HepG2 (cell line): ENCODE data around the gene IGF2BP1. TPM values are rescaled to one million over a fixed set of nuclear protein-coding genes. Genes with fewer than 3 reads are reported as not detected.

Source experiments
- ISL2 ChIP-seq: sonication (generic); formaldehyde crosslinking; IDR thresholded peaks from 2 replicates; pipeline ENCODE4 v1.5.0; 2020; ENCODE audit warnings: missing genetic modification reagents
- KAT8 ChIP-seq: IDR thresholded peaks from 2 replicates; pipeline ENCODE4 v1.6.1; 2016; ENCODE audit warnings: missing genetic modification reagents, missing compliant biosample characterization
- KLF16 ChIP-seq, 2 experiments: sonication (generic) in 1 of 2; formaldehyde crosslinking in 1 of 2; IDR thresholded peaks; 2 replicates each; pipeline versions ENCODE4 v1.6.1 to v1.8.0; 2016 to 2023; ENCODE audit warnings: missing genetic modification reagents in 2 of 2, missing compliant biosample characterization in 1 of 2
- RXRB ChIP-seq: IDR thresholded peaks from 2 replicates; pipeline ENCODE4 v1.6.1; 2016; ENCODE audit warnings: borderline replicate concordance, missing genetic modification reagents, missing compliant biosample characterization
- ZFP36L2 ChIP-seq: sonication (generic); formaldehyde crosslinking; IDR thresholded peaks from 2 replicates; pipeline ENCODE4 v1.4.0; 2020; ENCODE audit warnings: missing genetic modification reagents
- ZNF101 ChIP-seq: sonication (generic); formaldehyde crosslinking; IDR thresholded peaks from 2 replicates; pipeline ENCODE4 v1.4.0; 2020; ENCODE audit warnings: mild to moderate bottlenecking, low read depth, missing genetic modification reagents, borderline replicate concordance
- ZNF263 ChIP-seq: sonication (generic); formaldehyde crosslinking; IDR thresholded peaks from 2 replicates; pipeline ENCODE4 v1.4.0; 2020; ENCODE audit warnings: missing genetic modification reagents
- ZNF383 ChIP-seq: sonication (generic); formaldehyde crosslinking; IDR thresholded peaks from 2 replicates; pipeline ENCODE4 v1.4.0; 2020; ENCODE audit warnings: missing genetic modification reagents, mild to moderate bottlenecking, borderline replicate concordance
- ZNF460 ChIP-seq: sonication (generic); formaldehyde crosslinking; IDR thresholded peaks from 2 replicates; pipeline ENCODE4 v1.5.1; 2020; ENCODE audit warnings: missing genetic modification reagents, mild to moderate bottlenecking, borderline replicate concordance
- ZNF816 ChIP-seq: sonication (generic); formaldehyde crosslinking; IDR thresholded peaks from 2 replicates; pipeline ENCODE4 v1.8.0; 2022; ENCODE audit warnings: missing genetic modification reagents, mild to moderate bottlenecking, borderline replicate concordance
- ZNF850 ChIP-seq: sonication (generic); formaldehyde crosslinking; conservative IDR thresholded peaks from 2 replicates; pipeline ENCODE4 v1.9.0; 2021; ENCODE audit warnings: mild to moderate bottlenecking, missing genetic modification reagents
- polyA plus RNA-seq, 8 experiments: library from polyadenylated mRNA; depleted of rRNA in 3 of 8; stranded (reverse) in 7 of 8; unstranded in 1 of 8; fragments of >200 nt; fragmentation: Illumina TruSeq in 4 of 8; extraction: Trizol in 4 of 8; gene quantifications; 2 replicates each; pipeline versions ENCODE4 v1.2.1 to v1.2.3, GENCODE V29; 2011 to 2016; ENCODE audit warnings: low read depth in 4 of 8, missing spikeins in 1 of 8, mixed read lengths in 1 of 8; ENCODE audit not compliant: insufficient read depth in 1 of 8
- total RNA-seq, 5 experiments: library from RNA; depleted of rRNA; stranded (reverse); fragments of >200 nt; fragmentation: Illumina TruSeq; extraction: Trizol; gene quantifications; 2 replicates each; pipeline ENCODE4 v1.2.3, GENCODE V29; 2016; ENCODE audit warnings: low read depth in 1 of 5
- TF ChIP-seq, protein P1 (sequence below): sonication (generic); formaldehyde crosslinking; IDR thresholded peaks from one replicate; pipeline ENCODE4 v1.5.1; 2020; ENCODE audit warnings: mild to moderate bottlenecking, missing genetic modification reagents; ENCODE audit errors: not compliant biosample characterization
- TF ChIP-seq, protein P2 (sequence below): sonication (generic); formaldehyde crosslinking; IDR thresholded peaks from 2 replicates; pipeline ENCODE4 v1.4.0; 2020; ENCODE audit warnings: low read depth, missing genetic modification reagents
- TF ChIP-seq, protein P3 (sequence below): sonication (generic); formaldehyde crosslinking; IDR thresholded peaks from 2 replicates; pipeline ENCODE4 v1.4.0; 2020; ENCODE audit warnings: missing genetic modification reagents

The IGF2BP1 gene
- total and polyA plus RNA-seq, 2 of the 13 experiments (the other 11 are each of a cell fraction or from before 2014, with no cell fraction given), result 29.7 to 75.1 TPM

DNA sequence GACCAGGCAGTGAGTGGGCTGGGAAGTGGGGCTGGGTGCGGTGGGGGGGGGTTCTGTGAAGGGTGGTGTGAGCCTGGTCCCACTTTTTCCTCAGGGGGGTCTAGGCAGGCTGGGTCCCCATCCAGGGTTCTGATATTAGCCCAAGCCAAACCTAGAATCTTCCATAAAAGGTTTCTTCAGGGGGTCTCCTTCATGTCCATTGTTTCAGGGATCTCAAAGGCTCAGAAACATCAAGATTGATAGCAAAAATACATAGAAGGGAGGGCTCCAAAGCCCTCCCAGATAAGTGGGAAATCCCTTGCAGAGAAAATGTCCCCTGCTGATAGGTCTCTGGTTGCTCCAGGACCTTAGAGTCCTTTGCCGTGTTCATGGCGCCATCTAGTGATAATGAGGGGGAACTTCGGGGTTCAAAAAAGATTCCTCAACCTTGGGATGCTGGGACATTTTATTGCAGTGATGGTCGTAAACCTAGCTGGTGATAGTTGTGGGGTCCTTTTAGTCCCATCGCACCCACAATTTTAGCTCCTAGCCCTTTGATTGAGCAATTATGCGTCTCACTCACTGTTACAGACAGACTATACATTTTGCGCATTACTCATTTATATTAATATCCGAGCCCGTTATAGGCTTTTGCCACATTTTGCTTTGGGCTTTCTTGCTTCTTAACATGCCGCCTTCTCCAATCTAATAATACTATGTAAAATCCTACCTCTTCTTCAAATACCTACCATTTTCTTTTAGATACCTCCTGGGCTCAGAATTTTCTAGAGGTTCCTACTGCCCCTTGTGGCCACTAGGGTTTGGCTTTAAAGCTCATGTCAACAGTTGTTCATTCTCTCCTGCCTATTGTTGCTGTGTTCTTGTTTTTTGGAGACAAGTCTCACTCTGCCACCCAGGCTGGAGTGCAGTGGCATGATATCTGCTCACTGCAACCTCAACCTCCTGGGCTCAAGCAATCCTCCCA is 35.1 kb downstream of the IGF2BP1 start (continued):
- TF ChIP-seq, protein P1, sequence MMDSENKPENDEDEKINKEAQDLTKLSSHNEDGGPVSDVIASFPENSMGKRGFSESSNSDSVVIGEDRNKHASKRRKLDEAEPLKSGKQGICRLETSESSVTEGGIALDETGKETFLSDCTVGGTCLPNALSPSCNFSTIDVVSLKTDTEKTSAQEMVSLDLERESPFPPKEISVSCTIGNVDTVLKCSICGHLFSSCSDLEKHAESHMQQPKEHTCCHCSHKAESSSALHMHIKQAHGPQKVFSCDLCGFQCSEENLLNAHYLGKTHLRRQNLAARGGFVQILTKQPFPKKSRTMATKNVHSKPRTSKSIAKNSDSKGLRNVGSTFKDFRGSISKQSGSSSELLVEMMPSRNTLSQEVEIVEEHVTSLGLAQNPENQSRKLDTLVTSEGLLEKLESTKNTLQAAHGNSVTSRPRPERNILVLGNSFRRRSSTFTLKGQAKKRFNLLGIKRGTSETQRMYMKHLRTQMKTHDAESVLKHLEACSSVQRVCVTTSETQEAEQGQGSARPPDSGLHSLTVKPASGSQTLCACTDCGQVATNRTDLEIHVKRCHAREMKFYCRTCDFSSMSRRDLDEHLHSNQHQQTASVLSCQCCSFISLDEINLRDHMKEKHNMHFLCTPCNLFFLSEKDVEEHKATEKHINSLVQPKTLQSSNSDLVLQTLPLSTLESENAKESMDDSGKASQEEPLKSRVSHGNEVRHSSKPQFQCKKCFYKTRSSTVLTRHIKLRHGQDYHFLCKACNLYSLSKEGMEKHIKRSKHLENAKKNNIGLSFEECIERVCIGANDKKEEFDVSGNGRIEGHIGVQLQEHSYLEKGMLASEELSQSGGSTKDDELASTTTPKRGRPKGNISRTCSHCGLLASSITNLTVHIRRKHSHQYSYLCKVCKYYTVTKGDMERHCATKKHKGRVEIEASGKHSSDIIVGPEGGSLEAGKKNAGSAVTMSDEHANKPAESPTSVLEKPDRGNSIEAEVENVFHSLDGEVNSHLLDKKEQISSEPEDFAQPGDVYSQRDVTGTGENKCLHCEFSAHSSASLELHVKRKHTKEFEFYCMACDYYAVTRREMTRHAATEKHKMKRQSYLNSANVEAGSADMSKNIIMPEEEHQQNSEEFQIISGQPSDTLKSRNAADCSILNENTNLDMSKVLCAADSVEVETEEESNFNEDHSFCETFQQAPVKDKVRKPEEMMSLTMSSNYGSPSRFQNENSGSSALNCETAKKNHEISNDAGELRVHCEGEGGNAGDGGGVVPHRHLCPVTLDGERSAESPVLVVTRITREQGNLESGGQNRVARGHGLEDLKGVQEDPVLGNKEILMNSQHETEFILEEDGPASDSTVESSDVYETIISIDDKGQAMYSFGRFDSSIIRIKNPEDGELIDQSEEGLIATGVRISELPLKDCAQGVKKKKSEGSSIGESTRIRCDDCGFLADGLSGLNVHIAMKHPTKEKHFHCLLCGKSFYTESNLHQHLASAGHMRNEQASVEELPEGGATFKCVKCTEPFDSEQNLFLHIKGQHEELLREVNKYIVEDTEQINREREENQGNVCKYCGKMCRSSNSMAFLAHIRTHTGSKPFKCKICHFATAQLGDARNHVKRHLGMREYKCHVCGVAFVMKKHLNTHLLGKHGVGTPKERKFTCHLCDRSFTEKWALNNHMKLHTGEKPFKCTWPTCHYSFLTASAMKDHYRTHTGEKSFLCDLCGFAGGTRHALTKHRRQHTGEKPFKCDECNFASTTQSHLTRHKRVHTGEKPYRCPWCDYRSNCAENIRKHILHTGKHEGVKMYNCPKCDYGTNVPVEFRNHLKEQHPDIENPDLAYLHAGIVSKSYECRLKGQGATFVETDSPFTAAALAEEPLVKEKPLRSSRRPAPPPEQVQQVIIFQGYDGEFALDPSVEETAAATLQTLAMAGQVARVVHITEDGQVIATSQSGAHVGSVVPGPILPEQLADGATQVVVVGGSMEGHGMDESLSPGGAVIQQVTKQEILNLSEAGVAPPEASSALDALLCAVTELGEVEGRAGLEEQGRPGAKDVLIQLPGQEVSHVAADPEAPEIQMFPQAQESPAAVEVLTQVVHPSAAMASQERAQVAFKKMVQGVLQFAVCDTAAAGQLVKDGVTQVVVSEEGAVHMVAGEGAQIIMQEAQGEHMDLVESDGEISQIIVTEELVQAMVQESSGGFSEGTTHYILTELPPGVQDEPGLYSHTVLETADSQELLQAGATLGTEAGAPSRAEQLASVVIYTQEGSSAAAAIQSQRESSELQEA (CRISPR knock-in tag), result no peak
- TF ChIP-seq ZNF460 (CRISPR knock-in tag), result no peak
- no peak for TF ChIP-seq ZNF383 (CRISPR knock-in tag)
- TF ChIP-seq KLF16 (CRISPR knock-in tag; IDR thresholded peaks at IDR 0.05), result peak in 1 of 2 experiments; percentile 72; a peak in 1 of 4 replicates
- peak; percentile 6; the same call in 1 of the 2 replicates for TF ChIP-seq RXRB (CRISPR knock-in tag)
- TF ChIP-seq, protein P2, sequence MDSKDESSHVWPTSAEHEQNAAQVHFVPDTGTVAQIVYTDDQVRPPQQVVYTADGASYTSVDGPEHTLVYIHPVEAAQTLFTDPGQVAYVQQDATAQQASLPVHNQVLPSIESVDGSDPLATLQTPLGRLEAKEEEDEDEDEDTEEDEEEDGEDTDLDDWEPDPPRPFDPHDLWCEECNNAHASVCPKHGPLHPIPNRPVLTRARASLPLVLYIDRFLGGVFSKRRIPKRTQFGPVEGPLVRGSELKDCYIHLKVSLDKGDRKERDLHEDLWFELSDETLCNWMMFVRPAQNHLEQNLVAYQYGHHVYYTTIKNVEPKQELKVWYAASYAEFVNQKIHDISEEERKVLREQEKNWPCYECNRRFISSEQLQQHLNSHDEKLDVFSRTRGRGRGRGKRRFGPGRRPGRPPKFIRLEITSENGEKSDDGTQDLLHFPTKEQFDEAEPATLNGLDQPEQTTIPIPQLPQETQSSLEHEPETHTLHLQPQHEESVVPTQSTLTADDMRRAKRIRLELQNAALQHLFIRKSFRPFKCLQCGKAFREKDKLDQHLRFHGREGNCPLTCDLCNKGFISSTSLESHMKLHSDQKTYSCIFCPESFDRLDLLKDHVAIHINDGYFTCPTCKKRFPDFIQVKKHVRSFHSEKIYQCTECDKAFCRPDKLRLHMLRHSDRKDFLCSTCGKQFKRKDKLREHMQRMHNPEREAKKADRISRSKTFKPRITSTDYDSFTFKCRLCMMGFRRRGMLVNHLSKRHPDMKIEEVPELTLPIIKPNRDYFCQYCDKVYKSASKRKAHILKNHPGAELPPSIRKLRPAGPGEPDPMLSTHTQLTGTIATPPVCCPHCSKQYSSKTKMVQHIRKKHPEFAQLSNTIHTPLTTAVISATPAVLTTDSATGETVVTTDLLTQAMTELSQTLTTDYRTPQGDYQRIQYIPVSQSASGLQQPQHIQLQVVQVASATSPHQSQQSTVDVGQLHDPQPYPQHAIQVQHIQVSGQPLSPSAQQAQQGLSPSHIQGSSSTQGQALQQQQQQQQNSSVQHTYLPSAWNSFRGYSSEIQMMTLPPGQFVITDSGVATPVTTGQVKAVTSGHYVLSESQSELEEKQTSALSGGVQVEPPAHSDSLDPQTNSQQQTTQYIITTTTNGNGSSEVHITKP (CRISPR knock-in tag), result no peak
- TF ChIP-seq ISL2, result no peak
- TF ChIP-seq ZNF101 (CRISPR knock-in tag), result no peak
- TF ChIP-seq, protein P3, sequence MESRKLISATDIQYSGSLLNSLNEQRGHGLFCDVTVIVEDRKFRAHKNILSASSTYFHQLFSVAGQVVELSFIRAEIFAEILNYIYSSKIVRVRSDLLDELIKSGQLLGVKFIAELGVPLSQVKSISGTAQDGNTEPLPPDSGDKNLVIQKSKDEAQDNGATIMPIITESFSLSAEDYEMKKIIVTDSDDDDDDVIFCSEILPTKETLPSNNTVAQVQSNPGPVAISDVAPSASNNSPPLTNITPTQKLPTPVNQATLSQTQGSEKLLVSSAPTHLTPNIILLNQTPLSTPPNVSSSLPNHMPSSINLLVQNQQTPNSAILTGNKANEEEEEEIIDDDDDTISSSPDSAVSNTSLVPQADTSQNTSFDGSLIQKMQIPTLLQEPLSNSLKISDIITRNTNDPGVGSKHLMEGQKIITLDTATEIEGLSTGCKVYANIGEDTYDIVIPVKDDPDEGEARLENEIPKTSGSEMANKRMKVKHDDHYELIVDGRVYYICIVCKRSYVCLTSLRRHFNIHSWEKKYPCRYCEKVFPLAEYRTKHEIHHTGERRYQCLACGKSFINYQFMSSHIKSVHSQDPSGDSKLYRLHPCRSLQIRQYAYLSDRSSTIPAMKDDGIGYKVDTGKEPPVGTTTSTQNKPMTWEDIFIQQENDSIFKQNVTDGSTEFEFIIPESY (CRISPR knock-in tag), result 0 out of 2 replicates have a peak, but pooled peaks have one; percentile 29
- no peak for TF ChIP-seq ZNF850 (CRISPR knock-in tag)
- no peak for TF ChIP-seq ZFP36L2 (CRISPR knock-in tag)
- peak; percentile 78 for TF ChIP-seq KAT8 (CRISPR knock-in tag)
- no peak for TF ChIP-seq ZNF816 (CRISPR knock-in tag)
- TF ChIP-seq ZNF263 (CRISPR knock-in tag), result no peak
